Neural cell (in vitro differentiated cells): Measurements from ENCODE around the gene NUP62. TPM values are rescaled to one million over a fixed set of nuclear protein-coding genes. Genes with fewer than 3 reads are reported as not detected.

Source experiments
- H2AFZ ChIP-seq: fragments of 200-600, 300-800 bp; sonication (generic), shearing (Covaris generic); 2 replicates; pipeline ENCODE4 v1.6.0; 2014; ENCODE audit warnings: low read depth, mild to moderate bottlenecking, antibody characterized with exemption, low read length, moderate library complexity
- H3F3A ChIP-seq: fragments of 200-600 bp; shearing (Covaris generic); 2 replicates; pipeline ENCODE4 v1.6.1; 2016; ENCODE audit warnings: mild to moderate bottlenecking, moderate library complexity, mixed read lengths, antibody characterized with exemption, low read length; ENCODE audit not compliant: insufficient read depth, poor library complexity, severe bottlenecking
- H3K27ac ChIP-seq: fragments of 200-600, 300-800 bp; sonication (generic), shearing (Covaris generic); 2 replicates; pipeline ENCODE4 v1.5.1; 2014; ENCODE audit warnings: mild to moderate bottlenecking, low read length, moderate library complexity
- H3K27me3 ChIP-seq: fragments of 300-800, 200-600 bp; sonication (generic), shearing (Covaris generic); 2 replicates; pipeline ENCODE4 v1.6.0; 2014; ENCODE audit warnings: mild to moderate bottlenecking, low read depth, low read length, moderate library complexity; ENCODE audit not compliant: insufficient read depth
- H3K36me3 ChIP-seq: fragments of 300-800, 200-600 bp; sonication (generic), shearing (Covaris generic); 2 replicates; pipeline ENCODE4 v1.5.1; 2014; ENCODE audit warnings: mild to moderate bottlenecking, antibody characterized with exemption, low read length, moderate library complexity; ENCODE audit not compliant: insufficient read depth
- H3K4me2 ChIP-seq: fragments of 300-800, 200-600 bp; sonication (generic), shearing (Covaris generic); 2 replicates; pipeline ENCODE4 v1.6.0; 2014; ENCODE audit warnings: mild to moderate bottlenecking, low read length
- H3K4me3 ChIP-seq: fragments of 300-800, 200-600 bp; sonication (generic), shearing (Covaris generic); 2 replicates; pipeline ENCODE4 v1.5.1; 2014; ENCODE audit warnings: mild to moderate bottlenecking, low read length, moderate library complexity
- H3K79me2 ChIP-seq: fragments of 200-600 bp; shearing (Covaris generic); replicated peaks from 2 replicates; pipeline ENCODE4 v1.6.0; 2014; ENCODE audit warnings: mild to moderate bottlenecking, low read length, moderate library complexity; ENCODE audit not compliant: insufficient read depth
- H3K9ac ChIP-seq: fragments of 300-800, 200-600 bp; sonication (generic), shearing (Covaris generic); 2 replicates; pipeline ENCODE4 v1.6.1; 2016; ENCODE audit warnings: mild to moderate bottlenecking, low read length, mixed read lengths
- H3K9me2 ChIP-seq: fragments of 200-600 bp; shearing (Covaris generic); 2 replicates; pipeline ENCODE4 v1.6.1; 2016; ENCODE audit warnings: mild to moderate bottlenecking, low read length, mixed read lengths; ENCODE audit not compliant: insufficient read depth
- H3K9me3 ChIP-seq: fragments of 200-600, 300-800 bp; sonication (generic), shearing (Covaris generic); 2 replicates; pipeline ENCODE4 v1.6.1; 2016; ENCODE audit warnings: mild to moderate bottlenecking, mixed run types, low read length, moderate library complexity, mixed read lengths
- H4K20me1 ChIP-seq: fragments of 200-600 bp; shearing (Covaris generic); 2 replicates; pipeline ENCODE4 v1.6.1; 2016; ENCODE audit warnings: mild to moderate bottlenecking, mixed run types; ENCODE audit not compliant: insufficient read depth
- CTCF ChIP-seq: fragments of 450-650 bp; IDR thresholded peaks from 2 replicates; pipeline ENCODE4 v1.5.1; 2014; ENCODE audit warnings: antibody characterized with exemption, mild to moderate bottlenecking, moderate library complexity; ENCODE audit not compliant: poor library complexity, severe bottlenecking
- EP300 ChIP-seq: fragments of 450-650 bp; conservative IDR thresholded peaks from 2 replicates; pipeline ENCODE4 v1.6.1; 2014; ENCODE audit warnings: antibody characterized with exemption, mild to moderate bottlenecking, moderate library complexity; ENCODE audit not compliant: poor library complexity, severe bottlenecking
- MXI1 ChIP-seq: fragments of 450-650 bp; conservative IDR thresholded peaks from 2 replicates; pipeline ENCODE4 v1.6.1; 2014; ENCODE audit warnings: antibody characterized with exemption, mild to moderate bottlenecking; ENCODE audit not compliant: poor library complexity, severe bottlenecking
- RAD21 ChIP-seq: fragments of 450-650 bp; conservative IDR thresholded peaks from 2 replicates; pipeline ENCODE4 v1.6.1; 2014; ENCODE audit warnings: antibody characterized with exemption, mild to moderate bottlenecking, moderate library complexity
- TAF1 ChIP-seq: IDR thresholded peaks from 2 replicates; pipeline ENCODE4 v1.6.1; 2012; ENCODE audit warnings: low read depth
- polyA plus RNA-seq: library from polyadenylated mRNA; depleted of rRNA; stranded (reverse); fragments of >200 nt; gene quantifications from 2 replicates; pipeline ENCODE4 v1.2.3, GENCODE V29; 2014

NUP62 gene
- polyA plus RNA-seq, 1 donor from 2014 or later, result 24.9 TPM

- H3F3A ChIP-seq, result no peaks in the 10 kb centered on the region
- no peaks in the 10 kb centered on the region for H3K9me3 ChIP-seq
- no peaks in the 10 kb centered on the region for H3K27me3 ChIP-seq
- H4K20me1 ChIP-seq, result peaks cover 10% of the 10 kb centered on the region
- no peak overlapping the region for H3K4me3 ChIP-seq
- peaks cover 22% of the 10 kb centered on the region for H3K79me2 ChIP-seq
- no peaks in the 10 kb centered on the region for H3K36me3 ChIP-seq
- no peak for TF ChIP-seq CTCF
- TF ChIP-seq MXI1, result no peak
- no peak for TF ChIP-seq EP300
- TF ChIP-seq RAD21, result no peak
- no peak overlapping the region for H3K4me2 ChIP-seq
- no peaks in the 10 kb centered on the region for H3K9me2 ChIP-seq
- H3K9ac ChIP-seq, result no peak overlapping the region
- no peak overlapping the region for H2AFZ ChIP-seq
- no peak overlapping the region for H3K27ac ChIP-seq
Measured at GRCh38 chr19:49861541-49862378, 67.5 kb downstream of the NUP62 start.

- Histone ChIP-seq H3K27me3 (no peaks in the 10 kb centered on the region), H2AFZ (no peak overlapping the region), H3K4me2 (no peak overlapping the region), H3K4me3 (no peak overlapping the region), H3K9me2 (no peaks in the 10 kb centered on the region), H3K9ac (no peak overlapping the region), H3F3A (no peaks in the 10 kb centered on the region), H3K36me3 (no peaks in the 10 kb centered on the region), H3K9me3 (no peaks in the 10 kb centered on the region), H3K27ac (no peak overlapping the region), H4K20me1 (peaks cover 10% of the 10 kb centered on the region), H3K79me2 (peaks cover 18% of the 10 kb centered on the region)
- TF ChIP-seq MXI1, result no peak
Measured at GRCh38 chr19:49861107-49861506, 68.2 kb downstream of the NUP62 start.

GRCh38 chr19:49860336-49861102 lies 68.8 kb downstream of the NUP62 start:
- H3F3A ChIP-seq, result no peaks in the 10 kb centered on the region
- TF ChIP-seq RAD21 (no peak), TAF1 (no peak), EP300 (no peak)
- no peak overlapping the region for H3K27ac ChIP-seq
- H3K4me2 ChIP-seq, result no peak overlapping the region
- no peak overlapping the region for H3K9ac ChIP-seq
- no peak overlapping the region for H3K4me3 ChIP-seq
- H3K36me3 ChIP-seq, result no peaks in the 10 kb centered on the region
- H3K27me3 ChIP-seq, result no peaks in the 10 kb centered on the region
- peaks cover 18% of the 10 kb centered on the region for H3K79me2 ChIP-seq
- H2AFZ ChIP-seq, result no peak overlapping the region
- no peaks in the 10 kb centered on the region for H3K9me2 ChIP-seq
- H3K9me3 ChIP-seq, result no peaks in the 10 kb centered on the region
- H4K20me1 ChIP-seq, result peaks cover 14% of the 10 kb centered on the region
